Measurements from ENCODE around the gene EIF3B.

- TF ChIP-seq GATA2 (IDR thresholded peaks at IDR 0.05; ENCODE audit: low read depth, low read length) (no peak), GATA3 (IDR thresholded peaks at IDR 0.05; ENCODE audit: low read depth, low read length) (no peak)
Observed at GRCh38 chr7:2358968-2359527, 4.4 kb downstream of the EIF3B start.

Data from SH-SY5Y (cell line).